Smooth muscle cell (in vitro differentiated cells): ENCODE data around the gene RBFOX2. TPM values are rescaled to one million over a fixed set of nuclear protein-coding genes. Genes with fewer than 3 reads are reported as not detected.

Experiments used
- DNase-seq: peaks from one replicate; lab custom pipeline; 2025; ENCODE audit not compliant: unreplicated experiment; lab: John Stamatoyannopoulos, UW
- H2AFZ ChIP-seq: fragments of 200-600 bp; sonication (generic); 2 replicates; pipeline ENCODE4 v1.6.0; 2016; ENCODE audit warnings: antibody characterized with exemption, low read depth, mild to moderate bottlenecking
- H3F3A ChIP-seq: fragments of 200-600 bp; sonication (generic); 2 replicates; pipeline ENCODE4 v1.6.0; 2017; ENCODE audit warnings: antibody characterized with exemption, low read depth
- H3K27ac ChIP-seq: fragments of 200-600 bp; sonication (generic); 2 replicates; pipeline ENCODE4 v1.5.1; 2016; ENCODE audit warnings: low read depth, mild to moderate bottlenecking
- H3K27me3 ChIP-seq: fragments of 200-600 bp; sonication (generic); 2 replicates; pipeline ENCODE4 v1.6.1; 2016; ENCODE audit warnings: low read depth, mild to moderate bottlenecking
- H3K36me3 ChIP-seq: fragments of 200-600 bp; sonication (generic); 2 replicates; pipeline ENCODE4 v1.5.1; 2016; ENCODE audit warnings: low read depth
- H3K4me1 ChIP-seq: fragments of 200-600 bp; sonication (generic); 2 replicates; pipeline ENCODE4 v1.5.1; 2016; ENCODE audit warnings: low read depth
- H3K4me2 ChIP-seq: fragments of 200-600 bp; sonication (generic); 2 replicates; pipeline ENCODE4 v1.6.0; 2016; ENCODE audit warnings: mild to moderate bottlenecking
- H3K4me3 ChIP-seq: fragments of 200-600 bp; sonication (generic); 2 replicates; pipeline ENCODE4 v1.5.1; 2016; ENCODE audit warnings: mild to moderate bottlenecking
- H3K79me2 ChIP-seq: fragments of 200-600 bp; sonication (generic); 2 replicates; pipeline ENCODE4 v1.6.0; 2016; ENCODE audit warnings: low read depth, mild to moderate bottlenecking
- H3K9ac ChIP-seq: fragments of 200-600 bp; sonication (generic); 2 replicates; pipeline ENCODE4 v1.6.0; 2016; ENCODE audit warnings: low read depth
- H3K9me3 ChIP-seq: fragments of 200-600 bp; sonication (generic); replicated peaks from 2 replicates; pipeline ENCODE4 v1.5.1; 2016; ENCODE audit warnings: low read depth
- H4K20me1 ChIP-seq: fragments of 200-600 bp; sonication (generic); 2 replicates; pipeline ENCODE4 v1.6.0; 2016; ENCODE audit warnings: low read depth
- WGBS: methylation state at CpG from one replicate; pipeline ENCODE4 v1.1.7; 2016; ENCODE audit warnings: low lambda C conversion rate; 5-methylcytosine and 5-hydroxymethylcytosine counted together
- polyA plus RNA-seq: library from polyadenylated mRNA; unstranded; fragments of >200 nt; fragmentation: Nextera tagmentation; extraction: Ambion mirVana; gene quantifications from 2 replicates; pipeline ENCODE4 v1.2.1, GENCODE V29; 2016
- total RNA-seq: library from RNA; depleted of rRNA; stranded (reverse); fragments of >200 nt; gene quantifications from 2 replicates; pipeline ENCODE4 v1.2.3, GENCODE V29; 2014
- TF ChIP-seq, protein P1 (sequence below): fragments of 200-600 bp; sonication (generic); IDR thresholded peaks from 2 replicates; pipeline ENCODE4 v1.5.1; 2017; ENCODE audit warnings: borderline replicate concordance, mild to moderate bottlenecking, antibody characterized with exemption; ENCODE audit not compliant: insufficient read depth, poor library complexity, severe bottlenecking

RBFOX2 gene
- total and polyA plus RNA-seq, 2 experiments from 2014 or later = 128 to 144 TPM

DNA sequence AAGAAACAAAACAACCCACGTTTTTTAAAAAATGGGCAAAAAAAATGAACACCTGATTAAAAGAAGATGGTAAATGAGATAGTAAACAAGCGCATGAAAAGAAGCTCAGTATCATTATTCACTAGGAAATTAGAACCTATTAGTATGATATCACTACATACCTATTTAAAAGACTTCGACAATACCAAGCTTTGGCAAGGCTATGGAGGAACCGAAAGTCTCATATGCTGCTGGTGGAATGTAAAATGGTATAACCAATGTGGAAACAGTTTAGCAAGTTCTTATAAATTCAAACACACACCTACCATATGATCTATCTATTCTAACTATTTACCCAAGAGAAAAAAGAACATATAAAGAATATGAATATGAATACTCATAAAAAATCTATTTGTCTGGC is 167.2 kb downstream of the RBFOX2 start:
- Histone ChIP-seq H3K4me3 (no peak overlapping the region), H3K4me2 (no peak overlapping the region), H3K27me3 (no peaks in the 10 kb centered on the region), H3K4me1 (peaks cover 17% of the 10 kb centered on the region), H3F3A (peaks cover 8% of the 10 kb centered on the region), H3K9me3 (no peaks in the 10 kb centered on the region), H3K27ac (no peak overlapping the region), H4K20me1 (peaks cover 100% of the 10 kb centered on the region), H3K36me3 (no peaks in the 10 kb centered on the region), H3K9ac (no peak overlapping the region), H2AFZ (no peak overlapping the region), H3K79me2 (peaks cover 98% of the 10 kb centered on the region)
- TF ChIP-seq, protein P1, sequence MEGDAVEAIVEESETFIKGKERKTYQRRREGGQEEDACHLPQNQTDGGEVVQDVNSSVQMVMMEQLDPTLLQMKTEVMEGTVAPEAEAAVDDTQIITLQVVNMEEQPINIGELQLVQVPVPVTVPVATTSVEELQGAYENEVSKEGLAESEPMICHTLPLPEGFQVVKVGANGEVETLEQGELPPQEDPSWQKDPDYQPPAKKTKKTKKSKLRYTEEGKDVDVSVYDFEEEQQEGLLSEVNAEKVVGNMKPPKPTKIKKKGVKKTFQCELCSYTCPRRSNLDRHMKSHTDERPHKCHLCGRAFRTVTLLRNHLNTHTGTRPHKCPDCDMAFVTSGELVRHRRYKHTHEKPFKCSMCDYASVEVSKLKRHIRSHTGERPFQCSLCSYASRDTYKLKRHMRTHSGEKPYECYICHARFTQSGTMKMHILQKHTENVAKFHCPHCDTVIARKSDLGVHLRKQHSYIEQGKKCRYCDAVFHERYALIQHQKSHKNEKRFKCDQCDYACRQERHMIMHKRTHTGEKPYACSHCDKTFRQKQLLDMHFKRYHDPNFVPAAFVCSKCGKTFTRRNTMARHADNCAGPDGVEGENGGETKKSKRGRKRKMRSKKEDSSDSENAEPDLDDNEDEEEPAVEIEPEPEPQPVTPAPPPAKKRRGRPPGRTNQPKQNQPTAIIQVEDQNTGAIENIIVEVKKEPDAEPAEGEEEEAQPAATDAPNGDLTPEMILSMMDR = no peak
- no peak for DNase-seq
- 98% methylated on average over 4 of the region's 4 CpGs for WGBS

DNA sequence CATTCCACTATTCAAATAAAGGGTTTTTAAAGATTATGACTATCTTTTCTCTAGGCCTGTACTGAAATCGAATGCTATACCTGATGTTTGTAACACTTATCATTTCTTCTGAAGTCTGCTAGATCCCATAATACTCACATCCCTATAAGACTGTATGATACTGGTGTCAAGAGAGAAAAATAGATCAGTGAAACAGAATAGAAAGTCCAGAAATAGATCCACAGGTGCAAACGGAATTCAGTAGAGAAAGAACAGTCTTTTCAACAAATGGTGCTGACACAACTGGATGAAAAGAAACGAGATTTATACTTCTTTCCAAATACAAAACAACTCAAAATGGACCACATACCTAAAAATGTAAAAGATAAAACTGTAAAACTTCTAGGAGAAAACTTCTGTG is 167.8 kb downstream of the RBFOX2 start:
- H3K27ac ChIP-seq = no peak overlapping the region
- H3K27me3 ChIP-seq = no peaks in the 10 kb centered on the region
- H3K9ac ChIP-seq = no peak overlapping the region
- DNase-seq = no peak
- TF ChIP-seq, protein P1 = no peak
- no peaks in the 10 kb centered on the region for H3K36me3 ChIP-seq
- no peak overlapping the region for H3K4me3 ChIP-seq
- H3F3A ChIP-seq = peaks cover 8% of the 10 kb centered on the region
- H3K4me1 ChIP-seq = peaks cover 11% of the 10 kb centered on the region
- H4K20me1 ChIP-seq = peaks cover 100% of the 10 kb centered on the region
- no peaks in the 10 kb centered on the region for H3K9me3 ChIP-seq
- H3K79me2 ChIP-seq = peaks cover 98% of the 10 kb centered on the region
- 94% methylated on average over 3 of the region's 3 CpGs for WGBS
- no peak overlapping the region for H3K4me2 ChIP-seq
- H2AFZ ChIP-seq = no peak overlapping the region

DNA sequence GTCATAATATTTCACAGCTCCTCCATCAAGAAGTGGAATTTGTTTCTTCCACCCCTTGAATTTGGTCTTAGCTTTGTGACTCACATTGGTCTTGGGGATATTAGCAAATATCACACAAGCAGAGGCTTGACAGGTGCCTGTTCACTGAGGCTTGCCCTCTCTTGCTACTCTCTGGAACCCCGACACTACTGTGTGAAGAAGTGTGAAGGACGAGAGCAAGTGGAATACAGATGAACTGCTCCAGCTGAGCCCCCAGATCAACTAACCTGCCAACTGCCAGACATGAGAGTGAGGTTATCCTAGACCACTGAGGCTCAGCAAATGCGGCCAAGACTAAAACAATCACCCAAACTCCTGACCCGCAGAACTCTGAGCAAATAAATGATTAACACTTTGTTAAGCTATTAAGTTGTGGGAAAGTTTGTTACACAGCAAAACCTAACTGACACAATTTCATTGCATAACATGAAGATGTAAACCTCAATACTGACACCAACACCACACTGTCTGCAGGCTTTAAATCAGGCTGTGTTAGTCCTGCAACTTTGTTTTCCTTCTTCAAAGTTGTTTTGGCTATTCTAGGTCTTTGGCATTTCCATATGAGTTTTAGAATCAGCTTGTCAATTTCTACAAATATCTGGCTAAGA is 168.4 kb downstream of the RBFOX2 start:
- WGBS = 97% methylated on average over 4 of the region's 4 CpGs
- H4K20me1 ChIP-seq = peaks cover 100% of the 10 kb centered on the region

More for the DNA sequence above, 168.4 kb downstream of the RBFOX2 start:
- Histone ChIP-seq H3K9ac (no peak overlapping the region), H3K36me3 (no peaks in the 10 kb centered on the region), H3K27ac (no peak overlapping the region), H3K27me3 (no peaks in the 10 kb centered on the region), H3K79me2 (peaks cover 98% of the 10 kb centered on the region), H3F3A (peaks cover 2% of the 10 kb centered on the region), H3K4me3 (no peak overlapping the region), H3K4me1 (peaks cover 8% of the 10 kb centered on the region), H3K9me3 (no peaks in the 10 kb centered on the region), H2AFZ (no peak overlapping the region), H3K4me2 (no peak overlapping the region)
- DNase-seq = no peak
- TF ChIP-seq, protein P1 = no peak
